HG03039 (cell line): ENCODE data around the gene ROBO1.

Experiments
- ATAC-seq: cut with Tn5 transposase; IDR thresholded peaks from one replicate; pipeline ENCODE4 v1.9.1; 2021; ENCODE audit warnings: mild to moderate bottlenecking, moderate library complexity; ENCODE audit not compliant: unreplicated experiment

ROBO1 gene

DNA sequence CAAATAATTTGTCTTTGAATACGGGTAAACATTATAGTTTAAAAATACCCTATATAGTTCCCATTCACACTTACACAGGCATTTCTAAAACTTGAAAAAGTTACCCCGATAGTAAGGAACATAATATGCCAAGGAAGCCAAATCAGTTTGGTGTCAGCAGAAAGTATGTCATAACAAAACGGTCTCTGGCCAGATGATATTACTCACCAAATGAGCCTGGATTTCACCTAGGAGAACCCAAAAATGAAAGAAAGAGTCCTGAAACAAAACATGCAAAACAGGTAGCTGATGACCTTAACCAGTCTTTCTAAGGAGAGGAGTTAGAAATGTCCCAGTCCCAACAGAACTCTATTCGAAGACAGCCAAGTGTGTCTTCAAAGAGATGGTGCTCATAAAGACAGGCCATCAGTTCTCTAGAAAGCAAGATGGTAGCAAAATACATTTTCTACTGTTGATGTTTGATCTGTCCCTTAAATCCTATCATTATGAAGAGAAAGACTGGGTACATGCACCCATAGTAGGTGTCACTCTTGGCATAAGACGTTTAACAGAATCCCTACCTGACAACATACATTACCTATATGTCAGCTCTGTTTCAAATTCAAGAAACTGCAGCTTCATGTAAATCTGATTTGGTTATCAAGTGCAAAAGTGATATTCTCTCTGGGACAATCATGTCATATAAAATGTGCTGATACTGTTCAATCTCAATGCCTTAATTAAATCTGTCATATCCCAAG lies 942.5 kb downstream of the ROBO1 start:
- ATAC-seq: no peak

GRCh38 chr3:78823859-78824258 lies 943.9 kb downstream of the ROBO1 start:
- ATAC-seq: no peak

- ATAC-seq: no peak
Measured at GRCh38 chr3:78823434-78823833, 944.4 kb downstream of the ROBO1 start.

DNA sequence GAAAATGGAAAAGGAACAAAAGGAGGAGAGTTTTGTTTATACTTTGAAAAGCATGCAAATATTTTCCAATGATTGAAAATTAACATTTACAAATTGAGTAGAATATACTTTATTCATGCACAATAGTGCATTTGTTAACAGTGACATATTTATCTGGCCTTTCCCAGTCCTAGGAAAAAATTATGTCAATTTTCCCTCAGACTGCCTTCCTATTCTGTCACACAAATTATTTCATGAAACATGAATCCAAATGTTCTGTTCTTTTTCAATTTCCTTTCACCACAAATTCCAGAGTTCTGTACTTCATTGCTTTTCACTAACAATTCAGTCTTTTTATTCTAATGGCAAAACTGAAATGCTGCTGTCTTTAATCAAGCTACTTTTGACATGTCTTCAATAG lies 945.1 kb downstream of the ROBO1 start:
- no peak for ATAC-seq

GRCh38 chr3:78820542-78820941 lies 947.3 kb downstream of the ROBO1 start:
- ATAC-seq: no peak

DNA sequence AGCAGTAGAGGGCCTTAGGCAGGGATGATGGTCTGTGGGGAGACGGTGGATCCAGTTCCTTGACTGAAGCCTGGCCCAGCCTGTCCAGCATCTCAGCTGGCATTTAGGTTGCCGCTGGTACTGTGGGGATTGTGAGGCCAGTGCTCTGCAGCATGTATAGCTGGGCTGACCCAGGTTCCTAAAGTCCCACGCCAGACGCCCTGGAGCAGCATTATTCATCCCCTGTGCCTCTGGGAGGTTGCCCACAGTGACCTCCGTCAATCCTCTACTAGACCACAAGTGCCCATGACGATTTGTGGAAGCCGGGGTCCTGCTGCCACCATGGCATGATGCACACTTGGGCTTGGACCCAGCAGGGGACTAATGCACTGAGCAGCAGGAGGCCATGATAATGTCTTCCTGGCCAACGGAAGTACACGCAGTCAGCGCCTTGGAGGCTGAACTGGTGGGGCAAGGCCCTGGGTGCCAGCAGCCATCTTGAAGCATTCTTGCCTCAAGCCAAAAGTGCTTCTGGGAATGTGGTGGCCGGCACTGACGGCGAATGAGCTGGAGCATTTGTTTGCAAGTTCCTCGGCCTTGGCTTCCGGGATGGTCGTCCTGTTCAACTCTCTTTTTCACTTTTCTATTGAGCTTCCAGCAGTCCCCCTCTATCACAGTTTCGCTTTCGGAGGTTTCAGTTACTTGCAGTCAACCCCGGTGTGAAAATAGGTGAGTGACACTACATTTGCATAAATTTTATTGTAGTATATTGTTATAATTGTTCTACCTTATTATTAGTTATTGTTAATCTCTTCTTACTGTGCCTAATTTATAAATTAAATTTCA lies 949.4 kb downstream of the ROBO1 start:
- ATAC-seq: no peak

- no peak for ATAC-seq
Measured at GRCh38 chr3:78814893-78815562, 952.8 kb downstream of the ROBO1 start.

DNA sequence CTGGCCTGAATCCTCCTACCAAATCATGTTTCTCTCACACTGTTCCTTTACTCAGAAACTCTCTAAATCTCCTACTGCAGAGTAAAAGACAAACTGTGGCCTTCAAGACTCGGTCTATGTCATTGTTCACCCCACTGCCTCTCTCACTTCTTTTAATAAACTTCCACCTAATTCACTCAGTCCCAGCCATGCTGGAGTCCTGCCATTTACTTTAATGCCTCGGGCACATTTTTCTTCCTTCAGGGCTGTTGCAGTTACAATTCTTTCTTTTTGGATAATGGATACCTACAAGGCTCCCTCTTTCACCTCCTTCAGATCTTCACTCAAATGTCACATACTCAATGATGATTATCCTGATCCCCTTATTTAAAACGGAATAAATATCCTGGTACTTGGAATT lies 955.6 kb downstream of the ROBO1 start:
- no peak for ATAC-seq

GRCh38 chr3:78809966-78810365 lies 957.8 kb downstream of the ROBO1 start:
- ATAC-seq: no peak

GRCh38 chr3:78804251-78805037 lies 963.4 kb downstream of the ROBO1 start:
- ATAC-seq: no peak

- no peak for ATAC-seq
Measured at GRCh38 chr3:78802562-78802930, 965.3 kb downstream of the ROBO1 start.

GRCh38 chr3:78801926-78802561 lies 965.8 kb downstream of the ROBO1 start:
- no peak for ATAC-seq

DNA sequence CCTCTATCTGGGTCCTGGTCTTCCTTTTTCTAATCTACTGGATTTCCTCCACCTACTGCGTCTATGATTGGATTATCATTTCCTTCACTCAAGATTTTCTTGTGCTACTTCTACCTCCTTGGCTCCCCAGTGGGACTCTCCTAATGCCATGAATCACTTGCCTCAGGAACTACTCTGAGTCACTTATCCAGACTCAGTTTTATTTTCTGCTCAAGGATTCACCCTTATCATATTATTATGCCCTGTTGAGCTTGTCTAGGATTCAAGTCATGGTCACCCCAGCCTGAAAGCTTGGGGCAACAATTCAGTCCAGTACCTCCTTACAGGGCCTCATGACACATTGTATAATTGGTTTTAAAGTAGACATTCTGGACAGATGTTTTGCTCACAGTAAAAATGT lies 968.1 kb downstream of the ROBO1 start:
- ATAC-seq: no peak

- ATAC-seq: no peak
Measured at GRCh38 chr3:78798266-78798832, 969.4 kb downstream of the ROBO1 start.

GRCh38 chr3:78794431-78794830 lies 973.4 kb downstream of the ROBO1 start:
- ATAC-seq: no peak

GRCh38 chr3:78792733-78793132 lies 975.1 kb downstream of the ROBO1 start:
- ATAC-seq: no peak

DNA sequence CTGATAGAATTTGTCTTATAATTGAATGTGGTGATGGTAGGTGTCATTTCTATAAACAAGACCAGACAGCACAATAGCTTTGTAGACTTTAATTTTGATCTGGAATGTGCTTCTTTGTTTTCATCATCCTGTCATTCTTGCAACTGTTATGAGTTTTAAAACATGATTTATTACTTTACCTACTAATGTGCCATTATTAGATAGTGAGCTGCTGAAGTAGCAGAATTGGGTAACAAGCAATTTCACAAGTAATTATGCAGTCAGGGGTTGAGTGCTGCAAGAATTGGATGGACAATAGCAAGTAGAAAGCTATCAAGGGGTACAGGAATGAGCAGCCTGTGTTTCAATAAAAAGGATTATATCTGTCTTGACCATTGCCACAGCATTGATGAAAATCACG lies 975.6 kb downstream of the ROBO1 start:
- ATAC-seq: no peak

DNA sequence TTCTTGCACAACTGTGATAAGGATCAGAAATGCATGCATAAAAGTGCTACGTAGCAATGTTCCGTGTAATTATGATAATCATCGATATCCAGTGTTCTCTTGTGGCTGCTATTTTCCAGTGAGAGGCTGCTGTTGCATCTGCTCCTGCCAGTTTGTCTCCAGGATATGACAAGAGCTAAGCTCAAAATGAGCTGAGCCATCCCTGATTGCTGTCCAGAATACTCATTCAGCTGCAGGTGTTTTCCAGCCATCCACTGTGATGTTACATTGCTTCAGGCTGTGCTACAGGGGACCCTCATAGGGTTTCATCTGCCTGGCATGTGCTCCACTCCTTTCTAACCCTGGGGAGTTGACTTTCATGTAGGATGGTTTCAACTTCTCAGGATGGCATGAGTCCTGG lies 976.0 kb downstream of the ROBO1 start:
- no peak for ATAC-seq

DNA sequence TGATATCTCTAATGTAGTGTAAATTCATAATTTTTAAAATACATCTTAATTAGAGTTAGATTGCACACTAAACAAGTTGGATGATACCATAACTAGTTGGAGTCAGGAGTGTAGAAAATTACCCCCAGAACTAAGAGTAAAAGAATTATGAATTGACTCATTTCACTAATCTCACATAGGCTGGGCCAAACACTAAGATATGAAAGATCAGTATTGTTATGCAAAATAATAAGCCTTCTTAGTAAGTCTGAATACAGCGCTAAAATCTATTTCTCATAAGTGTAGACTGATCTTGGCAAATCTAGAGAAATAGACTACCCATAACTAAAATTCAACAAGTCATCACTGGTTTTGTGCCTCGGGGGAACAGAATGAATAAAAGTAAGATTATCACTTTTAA lies 979.0 kb downstream of the ROBO1 start:
- no peak for ATAC-seq

GRCh38 chr3:78785004-78785403 lies 982.8 kb downstream of the ROBO1 start:
- no peak for ATAC-seq
